Neural cell (in vitro differentiated cells): ENCODE data around the gene XDH. TPM values are rescaled to one million over a fixed set of nuclear protein-coding genes. Genes with fewer than 3 reads are reported as not detected.

Source experiments
- H2AFZ ChIP-seq: fragments of 200-600, 300-800 bp; sonication (generic), shearing (Covaris generic); 2 replicates; pipeline ENCODE4 v1.6.0; 2014; ENCODE audit warnings: low read depth, mild to moderate bottlenecking, antibody characterized with exemption, low read length, moderate library complexity
- H3F3A ChIP-seq: fragments of 200-600 bp; shearing (Covaris generic); 2 replicates; pipeline ENCODE4 v1.6.1; 2016; ENCODE audit warnings: mild to moderate bottlenecking, moderate library complexity, mixed read lengths, antibody characterized with exemption, low read length; ENCODE audit not compliant: insufficient read depth, poor library complexity, severe bottlenecking
- H3K27ac ChIP-seq: fragments of 200-600, 300-800 bp; sonication (generic), shearing (Covaris generic); 2 replicates; pipeline ENCODE4 v1.5.1; 2014; ENCODE audit warnings: mild to moderate bottlenecking, low read length, moderate library complexity
- H3K27me3 ChIP-seq: fragments of 300-800, 200-600 bp; sonication (generic), shearing (Covaris generic); 2 replicates; pipeline ENCODE4 v1.6.0; 2014; ENCODE audit warnings: mild to moderate bottlenecking, low read depth, low read length, moderate library complexity; ENCODE audit not compliant: insufficient read depth
- H3K36me3 ChIP-seq: fragments of 300-800, 200-600 bp; sonication (generic), shearing (Covaris generic); 2 replicates; pipeline ENCODE4 v1.5.1; 2014; ENCODE audit warnings: mild to moderate bottlenecking, antibody characterized with exemption, low read length, moderate library complexity; ENCODE audit not compliant: insufficient read depth
- H3K4me2 ChIP-seq: fragments of 300-800, 200-600 bp; sonication (generic), shearing (Covaris generic); 2 replicates; pipeline ENCODE4 v1.6.0; 2014; ENCODE audit warnings: mild to moderate bottlenecking, low read length
- H3K4me3 ChIP-seq: fragments of 300-800, 200-600 bp; sonication (generic), shearing (Covaris generic); 2 replicates; pipeline ENCODE4 v1.5.1; 2014; ENCODE audit warnings: mild to moderate bottlenecking, low read length, moderate library complexity
- H3K79me2 ChIP-seq: fragments of 200-600 bp; shearing (Covaris generic); replicated peaks from 2 replicates; pipeline ENCODE4 v1.6.0; 2014; ENCODE audit warnings: mild to moderate bottlenecking, low read length, moderate library complexity; ENCODE audit not compliant: insufficient read depth
- H3K9ac ChIP-seq: fragments of 300-800, 200-600 bp; sonication (generic), shearing (Covaris generic); 2 replicates; pipeline ENCODE4 v1.6.1; 2016; ENCODE audit warnings: mild to moderate bottlenecking, low read length, mixed read lengths
- H3K9me2 ChIP-seq: fragments of 200-600 bp; shearing (Covaris generic); 2 replicates; pipeline ENCODE4 v1.6.1; 2016; ENCODE audit warnings: mild to moderate bottlenecking, low read length, mixed read lengths; ENCODE audit not compliant: insufficient read depth
- H3K9me3 ChIP-seq: fragments of 200-600, 300-800 bp; sonication (generic), shearing (Covaris generic); 2 replicates; pipeline ENCODE4 v1.6.1; 2016; ENCODE audit warnings: mild to moderate bottlenecking, mixed run types, low read length, moderate library complexity, mixed read lengths
- H4K20me1 ChIP-seq: fragments of 200-600 bp; shearing (Covaris generic); 2 replicates; pipeline ENCODE4 v1.6.1; 2016; ENCODE audit warnings: mild to moderate bottlenecking, mixed run types; ENCODE audit not compliant: insufficient read depth
- CTCF ChIP-seq: fragments of 450-650 bp; IDR thresholded peaks from 2 replicates; pipeline ENCODE4 v1.5.1; 2014; ENCODE audit warnings: antibody characterized with exemption, mild to moderate bottlenecking, moderate library complexity; ENCODE audit not compliant: poor library complexity, severe bottlenecking
- EP300 ChIP-seq: fragments of 450-650 bp; conservative IDR thresholded peaks from 2 replicates; pipeline ENCODE4 v1.6.1; 2014; ENCODE audit warnings: antibody characterized with exemption, mild to moderate bottlenecking, moderate library complexity; ENCODE audit not compliant: poor library complexity, severe bottlenecking
- EZH2 ChIP-seq: fragments of 200-600, 300-800 bp; shearing (Covaris generic), sonication (generic); IDR thresholded peaks from 2 replicates; pipeline ENCODE4 v1.6.1; 2014; ENCODE audit warnings: antibody characterized with exemption, low read length, borderline replicate concordance, mild to moderate bottlenecking; ENCODE audit not compliant: insufficient read depth, poor library complexity, severe bottlenecking
- MXI1 ChIP-seq: fragments of 450-650 bp; conservative IDR thresholded peaks from 2 replicates; pipeline ENCODE4 v1.6.1; 2014; ENCODE audit warnings: antibody characterized with exemption, mild to moderate bottlenecking; ENCODE audit not compliant: poor library complexity, severe bottlenecking
- POLR2AphosphoS5 ChIP-seq: IDR thresholded peaks from 2 replicates; pipeline ENCODE4 v1.6.1; 2012
- RAD21 ChIP-seq: fragments of 450-650 bp; conservative IDR thresholded peaks from 2 replicates; pipeline ENCODE4 v1.6.1; 2014; ENCODE audit warnings: antibody characterized with exemption, mild to moderate bottlenecking, moderate library complexity
- REST ChIP-seq: IDR thresholded peaks from 2 replicates; pipeline ENCODE4 v1.6.1; 2012; ENCODE audit warnings: borderline replicate concordance
- SMC3 ChIP-seq: fragments of 450-650 bp; conservative IDR thresholded peaks from 2 replicates; pipeline ENCODE4 v1.6.1; 2014; ENCODE audit warnings: antibody characterized with exemption, mild to moderate bottlenecking, moderate library complexity; ENCODE audit not compliant: poor library complexity
- TAF1 ChIP-seq: IDR thresholded peaks from 2 replicates; pipeline ENCODE4 v1.6.1; 2012; ENCODE audit warnings: low read depth
- polyA plus RNA-seq: library from polyadenylated mRNA; depleted of rRNA; stranded (reverse); fragments of >200 nt; gene quantifications from 2 replicates; pipeline ENCODE4 v1.2.3, GENCODE V29; 2014

XDH gene
- polyA plus RNA-seq, 1 donor from 2014 or later: 0.48 TPM

- no peak overlapping the region for H3K9ac ChIP-seq
- no peaks in the 10 kb centered on the region for H3F3A ChIP-seq
- no peaks in the 10 kb centered on the region for H3K9me3 ChIP-seq
- H3K27me3 ChIP-seq: no peaks in the 10 kb centered on the region
- no peaks in the 10 kb centered on the region for H4K20me1 ChIP-seq
- H3K36me3 ChIP-seq: no peaks in the 10 kb centered on the region
- H3K79me2 ChIP-seq: no peaks in the 10 kb centered on the region
- no peak overlapping the region for H3K4me2 ChIP-seq
- H3K9me2 ChIP-seq: no peaks in the 10 kb centered on the region
- no peak overlapping the region for H3K4me3 ChIP-seq
- no peak overlapping the region for H3K27ac ChIP-seq
- TF ChIP-seq EZH2: no peak
- no peak for TF ChIP-seq REST
- no peak for TF ChIP-seq TAF1
- TF ChIP-seq RAD21: no peak
- TF ChIP-seq EP300: no peak
- no peak for TF ChIP-seq CTCF
- no peak for TF ChIP-seq POLR2AphosphoS5
- TF ChIP-seq MXI1: no peak
- TF ChIP-seq SMC3: no peak
- no peak overlapping the region for H2AFZ ChIP-seq
Measured at GRCh38 chr2:31397094-31397493, 17.4 kb downstream of the XDH start.

GRCh38 chr2:31390324-31390723 lies 24.2 kb downstream of the XDH start:
- H3K9ac ChIP-seq: no peak overlapping the region
- no peak overlapping the region for H3K27ac ChIP-seq
- no peaks in the 10 kb centered on the region for H3F3A ChIP-seq
- no peak overlapping the region for H2AFZ ChIP-seq
- H3K4me3 ChIP-seq: no peak overlapping the region
- H4K20me1 ChIP-seq: no peaks in the 10 kb centered on the region
- no peaks in the 10 kb centered on the region for H3K9me3 ChIP-seq
- TF ChIP-seq EZH2: no peak
- TF ChIP-seq MXI1: no peak
- TF ChIP-seq SMC3: no peak
- no peak for TF ChIP-seq RAD21
- TF ChIP-seq TAF1: no peak
- H3K27me3 ChIP-seq: no peaks in the 10 kb centered on the region
- no peak overlapping the region for H3K4me2 ChIP-seq
- no peaks in the 10 kb centered on the region for H3K9me2 ChIP-seq
- H3K79me2 ChIP-seq: no peaks in the 10 kb centered on the region
- H3K36me3 ChIP-seq: no peaks in the 10 kb centered on the region

GRCh38 chr2:31388736-31389135 lies 25.8 kb downstream of the XDH start:
- H3K27ac ChIP-seq: no peak overlapping the region
- H3K4me3 ChIP-seq: no peak overlapping the region
- H3K4me2 ChIP-seq: no peak overlapping the region
- no peaks in the 10 kb centered on the region for H3K27me3 ChIP-seq
- H3K9ac ChIP-seq: no peak overlapping the region
- H2AFZ ChIP-seq: no peak overlapping the region
- H3K36me3 ChIP-seq: no peaks in the 10 kb centered on the region
- no peaks in the 10 kb centered on the region for H3K9me3 ChIP-seq
- H3F3A ChIP-seq: no peaks in the 10 kb centered on the region
- no peaks in the 10 kb centered on the region for H4K20me1 ChIP-seq
- TF ChIP-seq EZH2 (no peak), RAD21 (no peak), REST (no peak), EP300 (no peak), SMC3 (no peak), POLR2AphosphoS5 (no peak), MXI1 (no peak), TAF1 (no peak), CTCF (no peak)
- no peaks in the 10 kb centered on the region for H3K79me2 ChIP-seq
- no peaks in the 10 kb centered on the region for H3K9me2 ChIP-seq
